ENCODE measurements around the gene TLL2. TPM values are rescaled to one million over a fixed set of nuclear protein-coding genes. Genes with fewer than 3 reads are reported as not detected.

The TLL2 gene
- total RNA-seq, 6 donors from 2014 or later = 0.06 to 0.20 TPM; not detected in 4

DNA sequence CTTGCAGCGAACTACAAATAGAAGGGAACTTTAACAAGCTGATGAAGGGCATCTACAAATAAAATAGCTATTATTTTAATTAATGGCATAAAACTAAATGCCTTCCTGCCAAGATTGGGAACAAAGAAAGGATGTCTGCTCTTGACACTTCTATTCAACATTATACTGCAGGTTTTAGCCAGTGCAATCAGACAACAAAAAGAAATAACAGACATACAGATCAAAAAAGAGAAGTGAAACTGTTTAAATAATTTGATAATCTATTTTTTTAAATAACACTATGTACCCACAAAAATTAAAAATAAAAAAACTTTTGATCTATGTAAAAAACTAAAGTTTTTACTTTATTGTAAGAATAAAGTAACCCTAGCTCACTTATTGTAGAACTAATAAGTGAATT is 22.4 kb upstream of the TLL2 start:
- H3K4me1 ChIP-seq = peaks cover 0 to 4% (median 1%) of the 10 kb centered on the region in 4 donors
- TF ChIP-seq POLR2A (IDR thresholded peaks at IDR 0.05) (no peak), EP300 (IDR thresholded peaks at IDR 0.05) (no peak), POLR2AphosphoS5 (IDR thresholded peaks at IDR 0.05) (no peak)
- TF ChIP-seq, protein P1, sequence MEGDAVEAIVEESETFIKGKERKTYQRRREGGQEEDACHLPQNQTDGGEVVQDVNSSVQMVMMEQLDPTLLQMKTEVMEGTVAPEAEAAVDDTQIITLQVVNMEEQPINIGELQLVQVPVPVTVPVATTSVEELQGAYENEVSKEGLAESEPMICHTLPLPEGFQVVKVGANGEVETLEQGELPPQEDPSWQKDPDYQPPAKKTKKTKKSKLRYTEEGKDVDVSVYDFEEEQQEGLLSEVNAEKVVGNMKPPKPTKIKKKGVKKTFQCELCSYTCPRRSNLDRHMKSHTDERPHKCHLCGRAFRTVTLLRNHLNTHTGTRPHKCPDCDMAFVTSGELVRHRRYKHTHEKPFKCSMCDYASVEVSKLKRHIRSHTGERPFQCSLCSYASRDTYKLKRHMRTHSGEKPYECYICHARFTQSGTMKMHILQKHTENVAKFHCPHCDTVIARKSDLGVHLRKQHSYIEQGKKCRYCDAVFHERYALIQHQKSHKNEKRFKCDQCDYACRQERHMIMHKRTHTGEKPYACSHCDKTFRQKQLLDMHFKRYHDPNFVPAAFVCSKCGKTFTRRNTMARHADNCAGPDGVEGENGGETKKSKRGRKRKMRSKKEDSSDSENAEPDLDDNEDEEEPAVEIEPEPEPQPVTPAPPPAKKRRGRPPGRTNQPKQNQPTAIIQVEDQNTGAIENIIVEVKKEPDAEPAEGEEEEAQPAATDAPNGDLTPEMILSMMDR (IDR thresholded peaks at IDR 0.05) = no peak
- ATAC-seq (ENCODE audit: low FRiP score in 2 of 2) = no peak
- H3K9me3 ChIP-seq = no peaks in the 10 kb centered on the region
- 94 to 95% methylated on average over 1 of the region's 1 CpG for WGBS, 2 donors
- H3K27me3 ChIP-seq = no peaks in the 10 kb centered on the region
- DNase-seq = no peak
- H3K36me3 ChIP-seq = peaks cover 3 to 33% (median 12%) of the 10 kb centered on the region in 4 donors
- no peak overlapping the region for H3K27ac ChIP-seq
- no peak overlapping the region for H3K4me3 ChIP-seq

DNA sequence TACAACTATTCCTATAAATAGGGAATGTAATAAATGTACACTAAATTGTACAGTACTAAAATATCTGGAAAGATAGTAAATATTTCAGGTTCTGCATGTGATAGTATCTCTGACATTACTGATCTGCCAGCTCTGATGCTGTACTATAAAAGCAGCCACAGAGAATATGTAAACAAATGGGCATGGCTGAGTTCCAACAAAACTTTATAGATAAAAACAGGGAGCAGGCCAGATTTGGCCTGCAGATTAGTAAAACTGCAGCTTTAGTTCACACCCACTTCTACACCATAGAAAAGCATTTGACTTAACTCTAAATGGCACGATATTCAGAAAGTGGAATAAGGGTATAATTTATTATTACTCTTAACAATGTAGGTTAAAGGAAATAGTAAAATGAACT is 18.8 kb upstream of the TLL2 start:
- H3K4me1 ChIP-seq = peaks cover 0 to 4% (median 1%) of the 10 kb centered on the region in 4 donors
- H3K4me3 ChIP-seq = no peak overlapping the region
- no peak overlapping the region for H3K27ac ChIP-seq
- no peak for TF ChIP-seq POLR2A (IDR thresholded peaks at IDR 0.05)
- no peak for TF ChIP-seq POLR2AphosphoS5 (IDR thresholded peaks at IDR 0.05)
- TF ChIP-seq, protein P1 (IDR thresholded peaks at IDR 0.05) = no peak
- TF ChIP-seq EP300 (IDR thresholded peaks at IDR 0.05) = no peak
- DNase-seq = no peak
- no peaks in the 10 kb centered on the region for H3K9me3 ChIP-seq
- ATAC-seq (ENCODE audit: low FRiP score in 2 of 2) = no peak
- 46 to 62% methylated on average over 1 of the region's 1 CpG for WGBS, 2 donors
- no peaks in the 10 kb centered on the region for H3K27me3 ChIP-seq
- H3K36me3 ChIP-seq = peaks cover 3 to 57% (median 23%) of the 10 kb centered on the region in 4 donors

DNA sequence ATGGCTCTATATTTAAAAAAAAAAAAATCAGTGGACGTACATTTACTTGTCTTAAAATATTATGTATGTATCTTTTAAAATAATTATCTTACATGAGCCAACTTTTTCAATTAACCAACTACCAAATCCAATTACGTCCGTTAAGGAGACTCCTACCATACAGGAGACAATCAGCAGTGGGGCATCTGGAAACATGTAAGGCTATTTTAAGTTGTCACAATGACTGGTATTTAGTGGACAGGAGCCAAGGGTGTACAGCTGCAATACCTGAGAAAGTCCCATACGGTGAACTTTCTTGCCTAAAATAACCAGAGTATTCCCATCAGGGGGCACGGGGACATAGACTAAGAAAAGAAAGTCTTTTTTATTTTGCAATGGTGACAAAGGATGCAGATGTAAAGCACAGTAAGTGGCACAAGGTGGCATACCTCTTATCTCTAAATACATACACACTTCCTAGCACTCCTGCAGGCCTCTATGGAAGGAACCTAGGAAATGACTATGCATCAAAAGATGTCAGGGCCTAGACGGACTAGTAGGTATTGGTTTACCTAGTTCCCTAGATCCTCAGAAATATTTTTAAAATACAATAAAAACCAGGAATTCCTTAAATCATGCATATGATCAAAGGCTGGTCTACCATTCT is 16.0 kb upstream of the TLL2 start:
- no peak overlapping the region for H3K27ac ChIP-seq
- ATAC-seq (ENCODE audit: low FRiP score in 2 of 2) = no peak

DNA sequence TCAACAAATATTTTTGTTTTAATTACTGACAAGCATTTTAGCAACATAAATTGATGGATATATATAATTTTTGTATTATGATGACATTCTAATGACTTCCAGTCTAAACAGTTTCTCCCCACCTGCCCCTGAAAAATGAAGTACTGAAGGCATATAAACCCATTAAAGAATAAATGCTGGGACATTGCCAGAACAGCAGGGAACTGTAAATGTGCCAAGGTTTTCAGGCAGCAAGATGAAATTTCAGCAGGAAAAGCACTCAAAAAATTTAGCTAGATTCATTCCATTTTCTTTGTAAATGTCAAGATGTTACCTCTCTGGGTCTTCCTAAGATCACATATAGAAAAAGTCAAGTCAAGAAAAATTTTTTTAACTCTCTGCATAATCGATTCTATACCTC is 11.0 kb upstream of the TLL2 start:
- Histone ChIP-seq H3K36me3 (peaks cover 9 to 86% (median 39%) of the 10 kb centered on the region in 4 donors), H3K4me3 (no peak overlapping the region), H3K27me3 (no peaks in the 10 kb centered on the region), H3K27ac (no peak overlapping the region), H3K9me3 (no peaks in the 10 kb centered on the region), H3K4me1 (no peaks in the 10 kb centered on the region)
- TF ChIP-seq POLR2AphosphoS5 (IDR thresholded peaks at IDR 0.05) (no peak), EP300 (IDR thresholded peaks at IDR 0.05) (no peak), POLR2A (IDR thresholded peaks at IDR 0.05) (no peak)
- TF ChIP-seq, protein P1 (IDR thresholded peaks at IDR 0.05) = no peak
- ATAC-seq (ENCODE audit: low FRiP score in 2 of 2) = no peak
- WGBS, 2 donors = 88 to 92% methylated on average over 1 of the region's 1 CpG
- DNase-seq = no peak

More for the DNA sequence above, 16.0 kb upstream of the TLL2 start:
- no peak for DNase-seq
- Histone ChIP-seq H3K4me3 (no peak overlapping the region), H3K27me3 (no peaks in the 10 kb centered on the region), H3K4me1 (peaks cover 0 to 4% (median 0%) of the 10 kb centered on the region in 4 donors), H3K9me3 (no peaks in the 10 kb centered on the region), H3K36me3 (peaks cover 12 to 78% (median 38%) of the 10 kb centered on the region in 4 donors)
- TF ChIP-seq POLR2AphosphoS5 (IDR thresholded peaks at IDR 0.05) (no peak), POLR2A (IDR thresholded peaks at IDR 0.05) (no peak), EP300 (IDR thresholded peaks at IDR 0.05) (no peak)
- TF ChIP-seq, protein P1 (IDR thresholded peaks at IDR 0.05) = no peak
- WGBS, 2 donors = 89 to 91% methylated on average over 6 of the region's 6 CpGs

DNA sequence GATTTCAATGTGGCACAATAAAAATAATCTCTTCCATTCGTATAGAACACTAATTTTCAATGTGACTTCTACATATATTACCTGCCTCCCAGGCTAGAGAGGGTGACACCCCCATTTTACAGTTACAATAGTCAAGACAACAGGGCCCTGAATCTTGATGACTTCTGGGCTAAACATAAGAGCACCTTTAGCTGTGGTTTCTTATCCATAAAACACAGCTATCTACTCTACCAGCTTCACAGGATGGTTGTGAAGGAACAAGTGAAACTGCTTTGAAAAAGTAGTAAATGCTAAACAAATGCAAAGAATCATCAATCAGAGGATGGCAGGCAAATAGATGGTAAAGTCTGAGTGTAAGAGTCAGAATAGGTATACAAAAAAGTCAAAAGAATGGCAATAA is 3.6 kb upstream of the TLL2 start:
- Histone ChIP-seq H3K4me3 (no peak overlapping the region), H3K27ac (no peak overlapping the region), H3K9me3 (no peaks in the 10 kb centered on the region), H3K4me1 (peaks cover 22 to 24% (median 22%) of the 10 kb centered on the region in 4 donors), H3K36me3 (peaks cover 0 to 28% (median 15%) of the 10 kb centered on the region in 4 donors), H3K27me3 (peaks cover 0 to 14% (median 8%) of the 10 kb centered on the region in 4 donors)
- TF ChIP-seq POLR2A (IDR thresholded peaks at IDR 0.05) (no peak), POLR2AphosphoS5 (IDR thresholded peaks at IDR 0.05) (no peak), EP300 (IDR thresholded peaks at IDR 0.05) (no peak)
- TF ChIP-seq, protein P1 (IDR thresholded peaks at IDR 0.05) = no peak
- DNase-seq = no peak
- ATAC-seq (ENCODE audit: low FRiP score in 2 of 2) = no peak
- WGBS, 2 donors = 96 to 97% methylated on average over 1 of the region's 1 CpG

Measured in upper lobe of left lung (tissue), 6 donors.